KMS-11 (cell line): Measurements from ENCODE around the gene SNW1.
A peak's percentile ranks its signal among the peaks of the same experiment; 100 is the strongest.

Experiments used
- H2AFZ ChIP-seq: fragments of 200-600 bp; sonication (generic); 2 replicates; pipeline ENCODE4 v1.6.1; 2016; ENCODE audit warnings: antibody characterized with exemption, mixed run types, low read depth
- H3K27ac ChIP-seq: fragments of 200-600 bp; sonication (generic); 2 replicates; pipeline ENCODE4 v1.6.1; 2016; ENCODE audit warnings: mild to moderate bottlenecking, mixed run types
- H3K27me3 ChIP-seq: fragments of 200-600 bp; sonication (generic); 2 replicates; pipeline ENCODE4 v1.6.1; 2017; ENCODE audit warnings: mild to moderate bottlenecking, low read depth, mixed run types, moderate library complexity; ENCODE audit not compliant: insufficient read depth
- H3K36me3 ChIP-seq: fragments of 200-600 bp; sonication (generic); 2 replicates; pipeline ENCODE4 v1.6.1; 2017; ENCODE audit warnings: mild to moderate bottlenecking, mixed run types; ENCODE audit not compliant: insufficient read depth
- H3K4me1 ChIP-seq: fragments of 200-600 bp; sonication (generic); 2 replicates; pipeline ENCODE4 v1.6.1; 2016; ENCODE audit warnings: mild to moderate bottlenecking, low read depth, mixed run types; ENCODE audit not compliant: poor library complexity, severe bottlenecking
- H3K4me2 ChIP-seq: fragments of 200-600 bp; sonication (generic); 2 replicates; pipeline ENCODE4 v1.7.0; 2016; ENCODE audit warnings: mild to moderate bottlenecking, mixed run types
- H3K4me3 ChIP-seq: fragments of 200-600 bp; sonication (generic); IDR thresholded peaks from 2 replicates; pipeline ENCODE4 v1.6.1; 2017; ENCODE audit warnings: low read depth, low read length, mixed read lengths; ENCODE audit not compliant: insufficient read depth
- H3K79me2 ChIP-seq: fragments of 200-600 bp; sonication (generic); 2 replicates; pipeline ENCODE4 v1.6.1; 2016; ENCODE audit warnings: low read depth, mixed run types; ENCODE audit not compliant: insufficient read depth
- H3K9ac ChIP-seq: fragments of 200-600 bp; sonication (generic); 2 replicates; pipeline ENCODE4 v1.6.1; 2016; ENCODE audit warnings: mild to moderate bottlenecking, mixed run types
- H4K20me1 ChIP-seq: fragments of 200-600 bp; sonication (generic); 2 replicates; pipeline ENCODE4 v1.6.1; 2016; ENCODE audit warnings: mild to moderate bottlenecking, mixed run types; ENCODE audit not compliant: insufficient read depth
- CTCF ChIP-seq: fragments of 200-600 bp; sonication (generic); conservative IDR thresholded peaks from 2 replicates; pipeline ENCODE4 v1.6.1; 2017; ENCODE audit warnings: low read depth, mild to moderate bottlenecking, antibody characterized with exemption, low read length, moderate library complexity, mixed read lengths

The SNW1 gene

GRCh38 chr14:77714926-77715325, 46.0 kb downstream of the SNW1 start:
- no peaks in the 10 kb centered on the region for H3K36me3 ChIP-seq
- H3K79me2 ChIP-seq, result peaks cover 16% of the 10 kb centered on the region
- H3K9ac ChIP-seq, result no peak overlapping the region
- H3K4me1 ChIP-seq, result peaks cover 7% of the 10 kb centered on the region
- no peak overlapping the region for H3K27ac ChIP-seq
- no peak overlapping the region for H2AFZ ChIP-seq
- H4K20me1 ChIP-seq, result no peaks in the 10 kb centered on the region
- H3K4me2 ChIP-seq, result no peak overlapping the region
- TF ChIP-seq CTCF, result no peak
- H3K4me3 ChIP-seq, result no peak overlapping the region
- no peaks in the 10 kb centered on the region for H3K27me3 ChIP-seq

GRCh38 chr14:77710364-77710763, 50.6 kb downstream of the SNW1 start:
- H3K4me2 ChIP-seq, result peak overlapping the region; percentile 91; the same call in 1 of the 2 replicates
- no peak overlapping the region for H2AFZ ChIP-seq
- H4K20me1 ChIP-seq, result no peaks in the 10 kb centered on the region
- H3K27me3 ChIP-seq, result no peaks in the 10 kb centered on the region
- no peak overlapping the region for H3K4me3 ChIP-seq
- TF ChIP-seq CTCF, result no peak
- H3K9ac ChIP-seq, result no peak overlapping the region
- H3K27ac ChIP-seq, result no peak overlapping the region
- H3K36me3 ChIP-seq, result no peaks in the 10 kb centered on the region
- H3K79me2 ChIP-seq, result peaks cover 53% of the 10 kb centered on the region
- H3K4me1 ChIP-seq, result peaks cover 24% of the 10 kb centered on the region

GRCh38 chr14:77709412-77709811, 51.5 kb downstream of the SNW1 start:
- H2AFZ ChIP-seq, result no peak overlapping the region
- no peak for TF ChIP-seq CTCF
- peak overlapping the region; percentile 66; the same call in 1 of the 2 replicates for H3K27ac ChIP-seq
- peak overlapping the region; percentile 91 for H3K4me2 ChIP-seq
- peaks cover 53% of the 10 kb centered on the region for H3K79me2 ChIP-seq
- H3K4me1 ChIP-seq, result peaks cover 24% of the 10 kb centered on the region
- no peaks in the 10 kb centered on the region for H4K20me1 ChIP-seq
- H3K36me3 ChIP-seq, result no peaks in the 10 kb centered on the region
- H3K4me3 ChIP-seq, result no peak overlapping the region
- H3K27me3 ChIP-seq, result no peaks in the 10 kb centered on the region
- H3K9ac ChIP-seq, result peak overlapping the region; percentile 87; the same call in 1 of the 2 replicates

- Histone ChIP-seq H3K36me3 (no peaks in the 10 kb centered on the region), H2AFZ (peak overlapping the region; percentile 39; the same call in 1 of the 2 replicates), H3K27me3 (no peaks in the 10 kb centered on the region), H3K9ac (peak overlapping the region; percentile 87), H3K27ac (peak overlapping the region; percentile 66), H3K4me1 (peaks cover 24% of the 10 kb centered on the region), H3K4me3 (no peak overlapping the region), H3K4me2 (peak overlapping the region; percentile 91), H3K79me2 (peaks cover 52% of the 10 kb centered on the region), H4K20me1 (no peaks in the 10 kb centered on the region)
- TF ChIP-seq CTCF, result no peak
Observed at GRCh38 chr14:77708749-77709148, 52.2 kb downstream of the SNW1 start.
